ENCODE results near the gene RPRD2.
A peak's percentile ranks its signal among the peaks of the same experiment; 100 is the strongest.

The RPRD2 gene

DNA sequence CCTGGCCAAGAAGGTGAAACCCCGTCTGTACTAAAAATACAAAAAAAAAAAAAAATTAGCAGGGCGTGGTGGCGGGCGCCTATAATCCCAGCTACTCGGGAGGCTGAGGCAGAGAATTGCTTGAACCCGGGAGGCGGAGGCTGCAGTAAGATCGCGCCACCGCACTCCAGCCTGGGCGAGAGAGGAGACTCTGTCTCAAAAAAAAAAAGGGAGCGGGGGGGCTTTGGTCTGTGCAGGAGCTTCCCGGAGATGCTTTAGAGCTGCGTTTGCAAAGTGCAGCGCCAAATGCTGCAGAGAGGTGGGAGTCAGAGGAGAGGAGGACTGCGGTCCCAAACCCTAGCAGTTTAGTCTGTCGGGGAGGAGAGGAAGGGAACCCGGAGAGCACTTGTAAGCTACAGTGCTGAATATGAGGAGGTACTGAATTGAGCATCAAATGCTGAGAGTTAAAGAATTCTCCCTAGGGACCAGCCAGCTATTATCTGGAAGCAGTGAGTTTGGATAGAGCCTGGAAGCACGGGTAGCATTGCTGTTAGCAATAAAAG is 152.2 kb downstream of the RPRD2 start:
- TF ChIP-seq, protein P1, sequence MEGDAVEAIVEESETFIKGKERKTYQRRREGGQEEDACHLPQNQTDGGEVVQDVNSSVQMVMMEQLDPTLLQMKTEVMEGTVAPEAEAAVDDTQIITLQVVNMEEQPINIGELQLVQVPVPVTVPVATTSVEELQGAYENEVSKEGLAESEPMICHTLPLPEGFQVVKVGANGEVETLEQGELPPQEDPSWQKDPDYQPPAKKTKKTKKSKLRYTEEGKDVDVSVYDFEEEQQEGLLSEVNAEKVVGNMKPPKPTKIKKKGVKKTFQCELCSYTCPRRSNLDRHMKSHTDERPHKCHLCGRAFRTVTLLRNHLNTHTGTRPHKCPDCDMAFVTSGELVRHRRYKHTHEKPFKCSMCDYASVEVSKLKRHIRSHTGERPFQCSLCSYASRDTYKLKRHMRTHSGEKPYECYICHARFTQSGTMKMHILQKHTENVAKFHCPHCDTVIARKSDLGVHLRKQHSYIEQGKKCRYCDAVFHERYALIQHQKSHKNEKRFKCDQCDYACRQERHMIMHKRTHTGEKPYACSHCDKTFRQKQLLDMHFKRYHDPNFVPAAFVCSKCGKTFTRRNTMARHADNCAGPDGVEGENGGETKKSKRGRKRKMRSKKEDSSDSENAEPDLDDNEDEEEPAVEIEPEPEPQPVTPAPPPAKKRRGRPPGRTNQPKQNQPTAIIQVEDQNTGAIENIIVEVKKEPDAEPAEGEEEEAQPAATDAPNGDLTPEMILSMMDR (conservative IDR thresholded peaks at IDR 0.05): 0 out of 2 replicates have a peak, but pooled peaks have one; percentile 13
- H3K27ac ChIP-seq: peak overlapping the region; percentile 84

DNA sequence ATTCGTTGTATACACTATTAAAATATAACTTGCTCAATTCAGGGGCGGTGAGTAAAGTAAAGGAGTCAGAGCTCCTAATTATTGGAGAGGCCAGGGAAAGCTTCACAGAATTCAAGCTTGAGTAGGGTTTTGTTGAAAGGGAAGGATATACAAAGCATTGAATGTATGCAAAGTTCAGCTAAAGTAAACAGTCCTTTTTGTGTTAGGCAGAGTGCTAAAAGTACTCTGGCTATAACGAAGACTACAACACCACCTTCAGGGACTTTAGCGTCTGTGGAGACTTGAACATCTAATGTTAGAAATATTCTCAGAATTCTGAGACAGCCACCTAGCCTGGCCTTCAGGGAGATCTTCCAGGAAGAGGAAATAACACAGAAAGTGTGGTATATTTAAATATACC is 152.7 kb downstream of the RPRD2 start:
- TF ChIP-seq, protein P1 (conservative IDR thresholded peaks at IDR 0.05): no peak
- peak overlapping the region; percentile 84 for H3K27ac ChIP-seq

DNA sequence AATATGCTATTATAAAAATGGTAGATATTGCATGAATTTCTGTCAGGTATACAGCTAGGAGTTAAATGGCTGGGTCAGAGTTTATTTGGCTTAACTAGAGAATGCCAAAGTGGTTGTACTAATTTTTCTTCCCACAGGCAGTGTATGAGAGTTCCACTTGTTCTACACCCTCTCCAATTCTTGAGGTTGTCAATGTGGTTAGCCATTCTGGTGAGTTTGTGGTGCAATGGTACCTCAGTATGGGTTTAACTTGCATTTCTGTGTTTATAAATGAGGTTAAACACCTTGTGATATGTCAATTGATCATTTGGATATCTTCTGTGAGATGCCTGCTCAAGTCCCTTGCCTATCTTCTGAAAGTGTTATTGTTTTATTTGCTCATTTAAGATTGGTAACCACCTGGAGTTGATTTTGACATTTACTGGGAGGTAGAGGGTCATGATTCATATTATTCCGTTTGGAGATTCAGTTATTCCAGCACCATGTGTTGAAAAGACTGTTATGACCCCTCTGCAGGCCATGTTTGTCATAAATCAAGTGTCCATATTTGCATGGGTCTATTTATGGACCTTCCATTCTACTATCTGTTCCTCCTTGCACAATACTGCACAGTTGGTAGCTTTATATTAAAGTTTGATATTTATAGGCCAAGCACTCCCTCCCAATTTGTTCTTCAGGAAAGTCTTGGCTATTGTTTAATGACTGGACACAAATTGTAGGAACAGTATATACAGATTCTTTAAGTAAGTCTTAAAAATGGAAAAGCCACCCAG is 157.4 kb downstream of the RPRD2 start:
- TF ChIP-seq, protein P1 (conservative IDR thresholded peaks at IDR 0.05): no peak
- no peak overlapping the region for H3K27ac ChIP-seq

DNA sequence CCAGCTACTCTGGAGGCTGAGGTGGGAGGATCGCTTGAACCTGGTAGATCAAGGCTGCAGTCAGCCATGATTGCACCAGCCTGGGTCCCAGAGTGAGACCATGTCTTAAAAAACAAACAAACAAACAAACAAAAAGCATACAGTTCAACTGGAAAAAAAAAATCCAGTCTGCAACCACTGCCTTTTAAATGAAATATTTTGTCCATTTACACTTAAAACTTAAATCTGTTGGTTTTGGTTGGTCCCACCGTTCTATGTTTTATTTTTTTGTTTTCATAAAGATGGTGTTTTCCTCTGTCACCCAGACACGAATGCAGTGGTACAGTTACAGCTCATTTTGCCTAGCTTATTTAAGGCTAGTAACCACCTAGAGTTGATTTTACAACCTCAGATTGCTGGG is 161.4 kb downstream of the RPRD2 start:
- TF ChIP-seq, protein P1 (conservative IDR thresholded peaks at IDR 0.05): no peak
- H3K27ac ChIP-seq: no peak overlapping the region

All from VCaP (cell line).